Measurements from ENCODE around the gene GDI2.
"Not testable (repeated sequence)": the region's sequence is repeated elsewhere in the genome, so short reads cannot be mapped to it uniquely, and the experiment has no call there.

The GDI2 gene

DNA sequence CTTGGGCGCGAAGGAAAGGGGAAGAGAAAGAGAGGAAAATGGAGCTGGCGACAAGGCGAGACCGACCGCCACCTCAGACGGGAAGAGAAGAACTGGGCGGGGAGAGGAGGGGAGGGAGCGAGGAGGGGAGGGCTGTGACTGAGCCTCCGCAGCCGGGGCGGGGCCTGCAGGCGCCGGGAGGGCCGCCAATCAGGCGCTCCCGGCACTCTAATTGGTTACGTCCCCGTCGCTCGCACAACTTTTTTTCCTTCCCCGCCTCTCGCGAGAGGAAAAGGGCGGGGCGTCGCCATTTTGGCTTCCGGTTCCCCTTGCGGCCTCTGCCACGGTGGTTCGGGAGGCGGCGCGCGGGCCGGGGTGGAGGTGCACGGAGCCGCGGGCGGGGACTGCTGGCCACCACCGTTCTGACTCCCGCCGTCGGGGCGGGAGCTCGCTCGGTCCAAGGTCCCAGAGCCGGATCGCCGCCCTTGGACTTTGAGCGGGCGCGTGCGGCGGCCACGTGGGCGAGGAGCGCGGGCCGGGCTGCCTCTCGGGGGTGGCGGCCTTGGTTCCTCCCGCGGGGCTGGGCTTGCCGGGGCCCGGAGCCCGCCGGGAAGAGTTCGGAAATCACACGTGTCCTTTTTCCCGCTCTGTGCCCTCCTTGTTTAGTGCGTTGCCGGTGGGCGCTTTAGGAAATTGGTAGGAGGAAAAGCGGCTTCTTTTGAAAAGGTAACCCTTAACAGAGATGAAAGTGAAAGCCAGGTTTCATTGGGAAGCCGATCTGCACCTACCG is at the start of gene GDI2:
TSS of gene GDI2 (minus strand) at position 94 of the 769 bp plus-strand sequence. CDS start 176 bp downstream, outside the sequence.
- DNase-seq = peak; percentile 94 to 95

DNA sequence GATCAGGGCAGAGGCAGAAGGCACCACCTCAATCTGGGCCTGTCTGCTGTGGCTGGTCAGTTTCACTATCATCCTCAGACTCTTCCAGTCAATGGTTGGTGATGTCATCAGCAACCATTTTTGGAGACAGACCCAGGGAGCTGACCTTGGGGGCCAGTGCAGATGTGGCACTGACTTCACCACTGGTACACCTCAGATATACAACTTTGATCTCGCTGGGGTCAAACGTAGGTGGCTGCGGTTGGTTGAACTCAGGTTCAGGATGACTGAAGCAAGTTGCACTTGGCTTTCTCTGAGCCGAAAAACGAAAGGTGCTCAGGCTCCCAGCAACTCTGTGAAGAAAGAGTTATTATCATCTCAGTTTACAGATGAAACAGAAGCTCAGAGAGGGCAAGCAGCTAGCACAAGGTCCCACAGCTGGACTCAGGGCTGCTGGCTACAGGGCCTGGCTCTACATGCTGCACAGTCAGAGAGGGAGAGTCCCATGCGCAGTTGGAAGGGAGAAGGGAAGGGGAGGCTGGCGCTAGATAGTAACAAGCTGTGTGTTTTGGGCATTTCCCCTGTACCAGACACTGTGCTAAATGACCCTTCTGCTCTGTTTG is 49.2 kb upstream of the GDI2 start:
- DNase-seq = no peak

DNA sequence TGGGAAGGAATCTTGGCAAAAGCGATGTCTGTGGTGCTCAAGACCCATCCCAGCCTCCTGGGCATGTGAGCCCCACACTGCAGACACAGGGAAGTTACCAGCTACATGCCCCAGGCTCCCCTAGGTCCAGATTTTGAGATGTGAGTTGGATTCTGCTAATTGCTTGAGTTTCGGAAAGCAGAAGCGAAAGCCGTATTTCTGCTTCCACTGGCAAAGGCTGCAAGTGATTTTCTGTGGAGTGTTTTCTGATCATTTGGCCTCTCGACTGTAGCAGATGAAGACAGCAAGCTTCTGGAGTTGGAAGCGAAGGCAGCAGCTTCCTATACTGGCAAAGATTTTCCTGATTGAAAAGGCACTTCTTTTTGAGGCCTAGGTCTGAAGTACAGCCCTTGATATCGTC is 46.8 kb upstream of the GDI2 start:
- no peak for DNase-seq

DNA sequence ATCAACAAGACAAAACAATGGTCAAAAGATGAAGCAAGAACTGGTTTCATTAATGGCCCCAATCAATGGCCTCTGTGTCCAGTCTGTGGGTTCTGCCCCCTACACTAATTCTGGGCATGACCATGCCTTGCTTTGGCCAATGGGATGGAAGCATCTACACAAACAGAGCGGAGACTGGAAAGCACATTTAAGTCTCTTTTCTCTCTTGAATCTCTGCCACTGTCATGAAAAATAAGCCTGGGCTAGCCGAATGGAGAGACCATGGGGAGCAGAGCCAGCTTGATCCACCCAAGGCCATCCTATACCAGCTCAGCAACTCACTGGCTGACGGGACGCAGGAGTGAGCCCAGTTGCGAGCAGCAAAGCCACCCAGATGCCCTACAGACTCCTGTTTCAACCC is 45.6 kb upstream of the GDI2 start:
- DNase-seq = no peak

DNA sequence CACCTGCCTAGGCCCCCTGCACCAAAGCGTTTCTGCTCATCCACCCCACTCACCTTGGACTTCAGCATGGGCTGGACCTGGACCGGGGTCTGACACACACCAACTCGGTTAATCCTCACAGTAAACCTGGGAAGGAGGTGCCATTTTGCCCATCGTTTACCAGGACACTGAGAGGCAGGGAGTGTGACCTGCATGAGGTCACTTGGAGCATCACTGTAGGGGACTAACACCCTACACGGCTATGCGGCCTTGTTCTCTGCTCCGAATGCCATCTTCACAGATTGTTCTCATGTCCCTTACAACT is 43.4 kb upstream of the GDI2 start:
- no peak for DNase-seq

DNA sequence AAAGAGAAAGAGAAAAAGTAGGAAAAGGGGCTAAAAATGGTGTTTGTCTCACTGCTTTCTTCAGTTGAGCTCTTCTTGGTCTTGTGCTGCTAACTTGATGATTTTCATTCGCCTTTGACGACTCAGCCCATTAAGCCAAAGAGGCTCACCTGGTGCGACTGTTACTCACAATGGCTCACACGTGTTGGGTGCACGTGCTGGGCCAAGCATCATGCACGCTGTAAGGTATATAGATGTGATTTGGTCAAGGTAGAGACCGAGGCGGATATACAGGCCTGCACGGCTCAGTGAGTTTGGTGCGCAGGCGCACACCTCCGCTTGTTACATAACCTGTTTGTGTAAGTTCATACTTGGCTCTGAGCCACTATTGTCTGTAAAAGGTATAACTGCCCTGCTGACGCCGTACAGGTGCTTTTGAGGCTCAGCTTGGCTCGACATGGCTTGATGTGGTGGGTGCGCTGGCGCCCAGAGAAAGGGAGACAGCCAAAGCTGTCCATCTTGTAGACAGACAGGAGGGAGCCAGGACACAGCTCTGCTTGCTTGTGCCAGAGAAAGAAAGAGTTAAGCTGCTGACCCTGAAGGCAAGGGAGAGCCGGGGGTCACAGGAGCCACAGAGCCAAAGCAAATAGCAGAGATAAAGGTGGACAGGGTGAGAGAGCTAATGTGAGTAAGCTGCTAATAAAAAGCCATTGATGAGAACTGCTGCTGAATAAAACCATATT is 42.9 kb upstream of the GDI2 start:
- DNase-seq = no peak

DNA sequence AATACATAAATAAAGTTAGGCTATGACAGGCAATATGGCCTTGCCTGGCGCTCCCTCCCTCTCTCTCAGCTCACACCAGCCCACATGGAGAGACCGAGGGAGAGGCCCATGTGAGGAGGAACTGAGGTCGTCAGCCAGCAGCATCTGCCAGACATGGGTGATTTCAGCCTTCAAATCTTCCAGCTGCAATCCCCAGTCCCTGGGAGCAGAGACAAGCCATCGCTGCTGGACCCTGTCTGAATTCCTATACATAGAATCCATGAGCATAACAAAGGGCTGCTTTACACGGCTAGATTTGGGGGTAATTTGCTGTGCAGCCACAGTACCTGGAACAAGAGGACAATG is 40.9 kb upstream of the GDI2 start:
- no peak for DNase-seq

DNA sequence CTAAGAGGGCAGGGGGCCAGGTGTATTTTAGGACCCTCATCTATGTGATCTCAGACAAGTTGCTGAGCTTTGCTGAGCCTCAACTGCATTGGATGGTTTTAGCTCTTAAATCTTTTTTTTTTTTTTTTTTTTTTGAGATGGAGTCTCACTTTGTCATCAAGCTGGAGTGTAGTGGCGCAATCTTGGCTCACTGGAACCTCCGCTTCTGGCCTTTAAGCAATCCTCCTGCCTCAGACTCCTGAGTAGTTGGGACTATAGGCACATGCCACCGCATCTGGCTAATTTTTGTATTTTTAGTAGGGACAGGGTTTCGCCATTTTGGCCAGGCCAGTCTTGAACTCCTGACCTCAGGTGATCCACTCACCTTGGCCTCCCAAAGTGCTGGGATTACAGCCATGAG is 33.4 kb upstream of the GDI2 start:
- DNase-seq = not testable (repeated sequence)

DNA sequence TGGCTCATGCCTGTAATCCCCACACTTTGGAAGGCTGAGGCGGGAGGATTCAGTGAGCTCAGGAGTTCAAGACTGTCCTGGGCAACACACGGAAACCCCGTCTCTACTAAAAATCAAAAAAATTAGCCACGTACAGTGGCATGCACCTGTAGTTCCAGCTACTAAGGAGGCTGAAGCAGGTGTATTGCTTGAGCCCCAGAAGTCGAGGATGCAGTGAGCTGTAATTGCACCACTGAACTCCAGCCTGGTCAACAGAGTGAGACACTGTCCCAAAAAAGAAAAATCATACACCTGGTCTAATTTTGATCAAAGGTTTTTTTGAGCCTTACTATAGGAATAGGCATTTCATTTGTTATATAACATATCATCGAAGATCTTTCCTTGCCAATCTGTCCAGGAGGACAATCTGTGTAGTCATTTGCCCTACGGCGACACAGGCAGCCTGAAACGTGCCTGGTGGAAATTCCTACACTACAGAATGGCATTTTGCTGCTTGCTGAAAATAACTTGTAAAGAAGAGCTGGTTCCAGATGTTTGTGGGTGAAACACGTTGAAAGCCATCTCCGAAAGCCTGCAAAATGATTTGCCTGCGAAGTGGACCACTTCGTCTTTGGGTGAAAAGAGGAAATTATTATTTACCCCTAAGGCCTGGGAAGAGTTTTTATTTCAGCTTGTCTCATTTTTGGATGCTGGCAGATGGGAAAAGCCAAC is 31.3 kb upstream of the GDI2 start:
- no peak for DNase-seq

DNA sequence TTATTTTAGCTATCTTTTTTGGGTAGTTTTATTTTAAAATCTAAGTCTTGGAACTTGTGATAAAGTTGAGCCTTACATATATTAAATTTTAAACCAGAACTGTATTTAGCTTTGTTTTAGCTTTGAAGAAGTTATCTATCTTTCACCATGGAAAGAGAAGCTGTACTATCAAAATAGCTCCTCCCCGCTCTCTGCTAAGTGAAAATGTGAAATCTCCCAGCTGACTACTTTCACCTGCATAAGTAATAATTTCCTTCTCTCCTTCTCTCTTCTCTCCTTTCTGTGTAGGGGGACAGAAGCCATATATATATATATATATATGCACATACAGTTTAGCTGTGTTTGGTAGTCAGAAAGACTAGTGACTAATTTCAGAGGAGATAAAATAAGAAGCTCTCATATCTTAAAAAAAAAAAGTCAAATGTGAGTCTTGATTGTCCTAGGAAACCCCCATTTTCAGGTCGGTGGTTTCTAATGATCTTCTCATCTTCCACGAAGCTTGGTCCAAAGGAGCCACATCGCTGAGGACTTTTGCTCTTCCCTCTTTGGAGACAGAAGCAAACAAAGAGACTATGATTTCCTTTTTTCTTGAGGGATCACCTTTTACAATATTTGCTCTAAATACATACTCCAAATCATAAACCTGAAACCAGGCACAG is 30.6 kb upstream of the GDI2 start:
- DNase-seq = no peak

DNA sequence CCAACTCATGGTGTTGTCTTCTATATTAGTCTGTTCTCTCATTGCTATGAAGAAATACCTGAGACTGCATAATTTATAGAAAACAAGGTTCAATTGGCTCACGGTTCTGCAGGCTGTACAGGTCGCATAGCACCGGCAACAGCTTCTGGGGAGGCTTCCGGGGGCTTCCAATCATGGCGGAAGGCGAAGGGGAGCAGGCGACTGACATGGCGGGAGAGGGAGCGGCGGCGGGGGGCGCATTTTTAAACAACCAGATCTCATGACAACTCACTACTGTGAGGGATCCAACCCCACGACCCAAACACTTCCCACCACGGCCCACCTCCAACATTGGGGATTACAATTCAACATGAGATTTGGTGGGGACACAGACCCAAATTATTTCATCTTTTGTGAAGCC is 28.7 kb upstream of the GDI2 start:
- no peak for DNase-seq

DNA sequence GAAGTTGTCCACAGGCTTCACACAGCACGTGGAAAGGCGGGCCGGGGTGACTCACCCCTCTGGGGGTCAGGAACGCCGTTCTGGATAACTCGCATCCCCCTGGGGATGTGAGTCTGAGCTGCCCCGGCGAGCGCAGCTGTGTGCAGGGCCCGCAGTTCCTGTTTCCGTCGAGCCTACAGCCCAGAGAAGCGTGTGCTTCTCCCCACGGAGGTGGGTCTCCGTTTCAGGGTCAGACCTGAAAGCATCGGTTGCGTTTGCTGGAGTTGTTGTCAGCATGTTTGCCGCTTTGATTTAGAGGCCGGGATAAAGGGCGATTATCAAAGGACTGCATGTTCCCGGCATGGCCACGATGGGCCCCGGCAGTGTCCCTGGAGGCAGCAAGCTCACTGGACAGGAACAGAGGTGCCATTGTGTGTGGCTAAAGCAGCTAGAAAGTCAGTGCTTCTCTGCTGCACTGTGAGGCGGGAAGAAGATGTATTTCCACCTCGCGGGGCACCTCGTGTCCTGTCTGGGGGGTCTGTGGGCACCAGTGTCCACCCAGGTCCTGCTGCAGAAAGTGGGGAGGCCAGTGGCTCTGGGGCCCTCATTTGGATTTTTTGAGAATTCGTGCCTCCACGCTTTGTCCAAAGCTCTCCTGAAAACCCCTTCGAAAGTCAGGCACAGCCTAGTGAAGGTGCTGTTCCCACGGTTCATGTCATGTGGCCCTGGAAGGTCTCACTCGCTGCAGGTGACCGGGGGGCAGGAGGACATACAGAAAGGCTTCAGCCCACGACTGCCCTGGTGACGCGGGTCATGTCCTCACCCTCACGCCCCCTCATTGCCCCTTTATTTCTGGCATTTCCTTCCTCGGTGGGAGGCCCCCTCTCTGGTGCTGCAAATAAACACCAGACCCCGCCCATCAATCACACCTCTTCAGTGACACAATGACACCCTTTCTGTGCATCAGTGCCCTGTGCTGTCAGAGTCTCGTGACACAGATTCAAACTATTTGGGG is 27.4 kb upstream of the GDI2 start:
- DNase-seq = no peak

DNA sequence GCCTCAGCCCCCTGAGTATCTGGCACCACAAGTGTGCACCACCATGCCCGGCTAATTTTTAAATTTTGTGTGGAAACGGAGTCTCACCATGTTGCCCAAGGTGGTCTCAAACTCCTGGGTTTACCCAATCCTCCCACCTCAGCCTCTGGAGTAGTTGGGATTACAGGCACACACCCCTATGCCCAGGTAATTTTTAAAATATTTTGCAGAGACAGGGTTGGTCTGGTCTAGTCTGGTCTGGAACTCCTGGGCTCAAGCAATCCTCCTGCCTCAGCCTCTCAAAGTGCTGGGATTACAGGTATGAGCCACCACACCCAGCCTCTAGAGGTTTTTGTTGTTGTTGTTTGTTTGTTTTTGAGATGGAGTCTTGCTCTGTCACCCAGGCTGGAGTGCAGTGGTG is 22.9 kb upstream of the GDI2 start:
- not testable (repeated sequence) for DNase-seq

DNA sequence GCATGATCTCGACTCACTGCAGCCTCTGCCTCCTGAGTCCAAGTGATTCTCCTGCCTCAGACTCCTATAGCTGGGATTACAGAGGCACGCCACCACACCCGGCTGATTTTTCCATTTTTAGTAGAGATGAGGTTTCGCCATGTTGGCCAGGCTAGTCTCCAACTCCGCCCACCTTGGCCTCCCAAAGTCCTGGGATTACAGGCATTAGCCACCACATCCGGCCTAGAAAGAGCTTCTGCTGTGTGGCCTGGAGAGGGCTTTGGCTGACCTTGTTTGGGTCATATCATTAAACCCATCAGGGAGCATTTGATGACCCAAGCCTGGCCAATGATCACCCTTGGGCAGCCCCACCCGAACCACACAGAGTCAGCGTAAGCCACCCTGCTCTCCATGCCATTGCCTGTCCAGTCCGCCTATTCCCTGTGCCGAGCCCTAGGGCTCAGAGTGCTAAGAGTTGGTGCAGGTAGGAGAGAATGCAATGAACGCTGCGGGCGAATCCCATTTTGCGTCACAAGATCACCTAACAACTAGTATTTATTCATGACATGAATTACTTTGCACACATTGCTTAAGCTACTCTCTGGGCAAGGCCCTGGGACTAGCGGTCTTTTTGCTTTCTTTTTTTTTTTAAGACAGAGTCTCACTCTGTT is 22.3 kb upstream of the GDI2 start:
- DNase-seq = no peak

DNA sequence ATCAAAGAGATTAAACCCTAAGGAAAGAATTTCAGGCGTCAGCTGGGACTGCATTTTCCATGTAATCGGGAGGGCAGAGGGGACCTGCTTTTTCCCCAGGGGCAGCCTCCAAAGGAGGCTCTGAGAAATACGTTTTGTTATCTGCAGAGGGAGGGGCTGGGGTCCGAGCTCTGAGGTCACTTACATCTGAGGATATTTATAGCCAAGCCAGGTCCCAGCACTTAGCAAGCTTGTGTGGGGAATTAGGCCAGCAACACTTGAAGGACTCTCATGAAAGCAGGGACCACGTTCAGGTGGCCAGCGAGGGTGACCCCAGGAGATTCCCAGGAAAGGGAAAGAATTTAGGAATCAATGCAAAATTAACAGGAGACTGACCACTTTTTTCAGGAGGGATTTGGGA is 20.6 kb upstream of the GDI2 start:
- DNase-seq = no peak

DNA sequence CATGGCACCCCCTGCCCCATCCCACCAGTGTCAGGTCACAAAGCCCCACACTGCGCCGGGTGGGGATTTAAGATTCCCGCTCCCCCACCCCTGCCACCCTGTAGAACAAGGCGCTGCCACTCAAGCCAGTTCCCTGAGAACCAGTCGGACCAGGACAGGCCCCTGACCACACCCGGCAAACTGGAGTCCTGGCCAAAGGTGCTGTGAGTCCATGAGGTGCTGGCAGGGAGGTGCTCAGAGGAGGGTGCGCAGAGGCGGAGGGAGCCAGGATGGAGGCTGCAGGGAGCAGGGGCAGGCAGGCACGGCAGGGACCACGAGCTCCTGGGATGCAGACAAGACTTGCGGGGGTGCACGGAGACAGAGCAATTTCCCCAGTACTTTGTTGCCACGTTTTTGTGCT is 19.7 kb upstream of the GDI2 start:
- DNase-seq = no peak

DNA sequence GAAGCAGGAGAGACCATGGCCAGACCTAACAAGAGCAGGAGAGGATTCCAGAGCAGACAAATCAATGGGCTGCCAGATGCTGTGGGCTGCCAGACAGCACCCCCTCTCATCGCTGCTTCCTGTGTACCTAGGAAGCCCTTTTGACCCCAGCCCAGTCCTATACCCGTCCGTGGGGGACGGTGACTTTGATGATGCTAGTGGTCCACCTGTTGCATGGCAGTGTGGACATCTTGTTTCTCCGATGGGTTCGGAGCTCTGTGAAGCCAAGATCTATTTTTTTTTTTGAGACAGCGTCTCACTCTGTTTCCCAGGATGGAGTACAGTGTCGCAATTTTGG is 18.2 kb upstream of the GDI2 start:
- no peak for DNase-seq

DNA sequence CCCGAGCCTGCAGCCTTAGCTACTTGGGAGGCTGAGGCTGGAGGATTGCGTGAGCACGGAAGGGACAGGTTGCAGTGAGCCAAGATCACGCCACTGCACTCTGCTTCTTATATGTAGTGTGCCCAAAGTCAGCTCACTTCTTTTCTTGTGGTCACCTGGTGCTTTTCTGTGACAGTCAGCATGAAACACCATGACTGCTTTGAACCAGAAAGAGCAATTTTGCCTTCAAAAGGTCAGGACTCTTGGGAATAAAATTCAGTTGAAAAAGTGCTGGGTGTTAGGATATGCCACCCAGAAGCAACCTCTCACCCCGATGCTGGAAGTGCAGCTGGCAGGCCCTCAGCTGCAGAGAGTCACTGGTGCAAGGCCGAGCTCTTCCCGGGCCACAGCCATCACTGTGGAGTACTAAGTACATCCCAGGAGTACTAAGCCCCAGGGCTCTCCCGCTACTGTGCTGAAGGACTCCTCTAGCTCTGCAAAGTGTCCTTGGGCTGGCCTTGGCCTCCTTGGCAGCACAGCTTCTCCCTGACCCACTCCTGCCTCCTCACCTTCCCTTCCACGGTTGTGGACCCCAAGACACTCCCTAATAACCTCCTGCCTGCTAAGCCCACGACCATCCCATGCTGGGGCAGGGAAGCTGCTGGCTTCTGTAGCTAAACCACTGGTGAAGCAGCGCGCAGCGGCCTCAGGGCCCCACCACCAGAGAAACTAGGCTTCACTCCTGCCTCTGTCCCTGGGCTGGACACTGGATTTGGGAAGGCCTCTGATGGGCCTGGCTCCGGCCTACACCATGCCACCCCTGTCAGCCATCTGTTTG is 17.6 kb upstream of the GDI2 start:
- no peak for DNase-seq

DNA sequence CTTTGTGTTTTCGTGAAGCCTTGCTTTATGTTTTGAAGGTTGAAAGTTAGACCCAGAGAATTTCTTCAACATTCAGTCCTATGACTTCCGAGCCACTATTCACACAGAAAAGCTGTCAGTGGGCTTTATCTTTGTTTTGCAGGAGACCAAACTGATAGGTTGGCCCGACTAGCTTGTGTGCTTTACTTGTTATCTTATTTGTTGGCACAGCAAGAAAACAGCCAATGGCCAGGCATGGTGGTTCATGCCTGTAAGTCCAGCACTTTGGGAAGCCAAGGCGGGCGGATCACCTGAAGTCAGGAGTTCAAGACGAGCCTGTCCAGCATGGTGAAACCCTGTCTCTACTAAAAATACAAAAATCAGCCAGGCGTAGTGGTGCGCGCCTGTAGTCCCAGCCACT is 16.0 kb upstream of the GDI2 start:
- no peak for DNase-seq

DNA sequence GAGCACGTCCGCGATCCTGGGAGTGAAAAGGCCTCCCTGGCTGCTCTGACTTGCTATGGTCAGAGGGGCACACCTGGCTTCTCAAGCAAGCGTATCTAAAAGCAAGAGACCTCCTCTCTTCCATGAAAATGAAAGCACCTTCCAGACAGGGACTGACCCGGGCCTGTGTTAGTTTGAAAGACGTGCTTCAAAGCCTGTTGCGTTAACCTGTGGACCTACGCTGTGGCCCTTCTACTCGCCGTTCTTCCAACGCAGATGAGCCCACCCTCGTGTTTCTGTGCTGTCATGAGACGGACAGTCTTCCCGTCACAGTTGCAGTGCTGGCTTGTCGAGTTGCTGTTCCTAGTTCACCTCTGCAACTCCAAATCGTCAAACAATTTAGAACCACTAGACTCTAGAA is 15.5 kb upstream of the GDI2 start:
- no peak for DNase-seq

DNA sequence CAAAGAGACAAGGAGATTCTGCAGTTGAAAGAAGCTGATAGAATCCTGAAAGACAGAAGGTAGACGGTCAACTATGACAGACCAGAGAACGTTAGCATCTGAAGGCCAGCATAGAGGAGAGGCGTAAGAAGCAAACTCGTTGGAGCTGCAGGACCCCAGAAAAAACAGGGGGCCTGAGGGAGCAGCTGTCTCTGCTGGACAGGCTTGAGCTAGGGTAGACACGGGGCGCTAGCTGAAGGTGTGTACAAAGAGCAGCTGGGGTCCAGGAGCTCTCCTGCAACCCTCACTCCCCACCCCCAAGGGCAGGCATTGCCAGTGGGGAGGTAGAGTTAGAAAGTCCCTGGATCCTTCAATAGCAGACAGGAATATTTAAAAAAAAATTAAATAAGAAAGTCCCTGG is 14.6 kb upstream of the GDI2 start:
- DNase-seq = no peak
